Uterus (tissue), 4 donors: ENCODE results near the gene STAB2. TPM values are rescaled to one million over a fixed set of nuclear protein-coding genes. Genes with fewer than 3 reads are reported as not detected.

ENCODE experiments used
- DNase-seq, 2 donors: peaks; one replicate each; pipeline ENCODE4 v3.0.0-alpha.2; 2019 to 2020
- H3K27ac ChIP-seq, 2 donors: fragments of 200-600 bp; sonication (generic); 1 replicate in 1 of 2; 2 replicates in 1 of 2; pipeline ENCODE4 v1.5.1; 2016 to 2018
- H3K27me3 ChIP-seq, 2 donors: fragments of 200-600 bp; sonication (generic); one replicate each; pipeline ENCODE4 v1.5.1; 2018 to 2019; ENCODE audit warnings: control low read depth in 1 of 2
- H3K36me3 ChIP-seq, 2 donors: fragments of 200-600 bp; sonication (generic); one replicate each; pipeline ENCODE4 v1.5.1; 2019; ENCODE audit warnings: control low read depth in 1 of 2
- H3K4me1 ChIP-seq, 2 donors: fragments of 200-600 bp; sonication (generic); one replicate each; pipeline ENCODE4 v1.5.1; 2018 to 2019; ENCODE audit warnings: control low read depth in 1 of 2
- H3K4me3 ChIP-seq, 2 donors: fragments of 200-600 bp; sonication (generic); 1 replicate in 1 of 2; 2 replicates in 1 of 2; pipeline ENCODE4 v1.5.1; 2018 to 2019; ENCODE audit warnings: mild to moderate bottlenecking in 1 of 2
- H3K9me3 ChIP-seq, 2 donors: fragments of 200-600 bp; sonication (generic); one replicate each; pipeline ENCODE4 v1.5.1; 2019; ENCODE audit warnings: control low read depth in 1 of 2
- CTCF ChIP-seq, 4 experiments: fragments of 200-600 bp in 2 of 4; fragments of 450-650 bp in 2 of 4; sonication (generic) in 2 of 4; IDR thresholded peaks; one replicate each; pipeline ENCODE4 v1.5.1; 2016 to 2019; ENCODE audit warnings: antibody characterized with exemption in 4 of 4, mild to moderate bottlenecking in 2 of 4, moderate library complexity in 1 of 4
- POLR2A ChIP-seq, 2 donors: fragments of 450-650 bp; IDR thresholded peaks; one replicate each; pipeline ENCODE4 v1.6.1; 2016; ENCODE audit warnings: antibody characterized with exemption in 2 of 2, mild to moderate bottlenecking in 1 of 2, moderate library complexity in 1 of 2
- intact Hi-C: fragments of 100-400 bp; cut with DNase I; formaldehyde crosslinking; loops from one replicate; pipeline ENCODE4 v1.15.1; 2023; ENCODE audit warnings: low total_unique reads
- total RNA-seq, 4 donors: library from RNA; depleted of rRNA in 3 of 4; stranded (reverse); fragments of >200 nt in 3 of 4; gene quantifications; one replicate each; pipeline versions ENCODE4 v1.1.0 to v1.2.4, GENCODE V29; 2014 to 2023
- donor health status: DM: yes; HTN: yes; CAD: no.

STAB2 gene
- total RNA-seq, 4 donors from 2014 or later = 0.21 to 19.4 (median 2.6) TPM; not detected in 1

- H3K27ac ChIP-seq = no peak overlapping the region
- no peaks in the 10 kb centered on the region for H3K4me1 ChIP-seq
- H3K9me3 ChIP-seq = no peaks in the 10 kb centered on the region
- no peak overlapping the region for H3K4me3 ChIP-seq
- TF ChIP-seq POLR2A (IDR thresholded peaks at IDR 0.05) (no peak), CTCF (IDR thresholded peaks at IDR 0.05) (no peak)
- no peaks in the 10 kb centered on the region for H3K27me3 ChIP-seq
- intact Hi-C loops = no loop called here
- no peaks in the 10 kb centered on the region for H3K36me3 ChIP-seq
- DNase-seq = no peak
Observed at GRCh38 chr12:103791350-103791920, 204.4 kb downstream of the STAB2 start.

- intact Hi-C loops = no loop called here
- Histone ChIP-seq H3K4me3 (no peak overlapping the region), H3K27ac (no peak overlapping the region), H3K36me3 (no peaks in the 10 kb centered on the region), H3K4me1 (no peaks in the 10 kb centered on the region), H3K27me3 (no peaks in the 10 kb centered on the region), H3K9me3 (no peaks in the 10 kb centered on the region)
- DNase-seq = no peak
- TF ChIP-seq CTCF (IDR thresholded peaks at IDR 0.05) = no peak
- no peak for TF ChIP-seq POLR2A (IDR thresholded peaks at IDR 0.05)
Observed at GRCh38 chr12:103793046-103793445, 206.0 kb downstream of the STAB2 start.

- Histone ChIP-seq H3K4me3 (no peak overlapping the region), H3K36me3 (no peaks in the 10 kb centered on the region), H3K27me3 (no peaks in the 10 kb centered on the region), H3K9me3 (no peaks in the 10 kb centered on the region), H3K4me1 (no peaks in the 10 kb centered on the region), H3K27ac (no peak overlapping the region)
- no peak for DNase-seq
- intact Hi-C loops = no loop called here
- TF ChIP-seq CTCF (IDR thresholded peaks at IDR 0.05) (no peak), POLR2A (IDR thresholded peaks at IDR 0.05) (no peak)
Observed at GRCh38 chr12:103793512-103794045, 206.5 kb downstream of the STAB2 start.

- Histone ChIP-seq H3K27me3 (no peaks in the 10 kb centered on the region), H3K4me1 (peaks cover 0 to 2% of the 10 kb centered on the region in 2 donors), H3K4me3 (no peak overlapping the region), H3K9me3 (no peaks in the 10 kb centered on the region), H3K27ac (no peak overlapping the region), H3K36me3 (no peaks in the 10 kb centered on the region)
- intact Hi-C loops = no loop called here
- TF ChIP-seq POLR2A (IDR thresholded peaks at IDR 0.05) (no peak), CTCF (IDR thresholded peaks at IDR 0.05) (no peak)
- no peak for DNase-seq
Observed at GRCh38 chr12:103794309-103795213, 207.5 kb downstream of the STAB2 start.

GRCh38 chr12:103798586-103798985 lies 211.5 kb downstream of the STAB2 start:
- TF ChIP-seq CTCF (IDR thresholded peaks at IDR 0.05) = no peak
- TF ChIP-seq POLR2A (IDR thresholded peaks at IDR 0.05) = no peak
- no peak overlapping the region for H3K4me3 ChIP-seq
- no peaks in the 10 kb centered on the region for H3K27me3 ChIP-seq
- H3K27ac ChIP-seq = peak overlapping the region; percentile 59 to 84
- H3K9me3 ChIP-seq = no peaks in the 10 kb centered on the region
- H3K36me3 ChIP-seq = no peaks in the 10 kb centered on the region
- intact Hi-C loops = no loop called here
- peaks cover 8 to 22% of the 10 kb centered on the region in 2 donors for H3K4me1 ChIP-seq
- DNase-seq = no peak
